GM21367 (cell line): ENCODE data around the gene ANKRD18A.
"Not testable (repeated sequence)": the region's sequence is repeated elsewhere in the genome, so short reads cannot be mapped to it uniquely, and the experiment has no call there.

Experiments
- ATAC-seq: cut with Tn5 transposase; IDR thresholded peaks from one replicate; pipeline ENCODE4 v1.9.1; 2021; ENCODE audit not compliant: unreplicated experiment

ANKRD18A gene

GRCh38 chr9:38629511-38629910 is 9.1 kb upstream of the ANKRD18A start:
- ATAC-seq: no peak

- ATAC-seq: no peak
These were observed 5.6 kb upstream of the ANKRD18A start for GRCh38 chr9:38626006-38626405.

- no peak for ATAC-seq
These were observed 2.6 kb upstream of the ANKRD18A start for GRCh38 chr9:38622951-38623350.

- ATAC-seq: no peak
These were observed 1.9 kb upstream of the ANKRD18A start for GRCh38 chr9:38622288-38622674.

GRCh38 chr9:38621434-38622287 is 1.3 kb upstream of the ANKRD18A start:
- ATAC-seq: no peak

GRCh38 chr9:38619556-38620447 is 594 bp downstream of the ANKRD18A start:
- no peak for ATAC-seq

GRCh38 chr9:38598029-38598745 is 22.2 kb downstream of the ANKRD18A start:
- ATAC-seq: not testable (repeated sequence)

- ATAC-seq: not testable (repeated sequence)
These were observed 25.3 kb downstream of the ANKRD18A start for GRCh38 chr9:38595117-38595516.

GRCh38 chr9:38591346-38592063 is 28.9 kb downstream of the ANKRD18A start:
- ATAC-seq: not testable (repeated sequence)

- not testable (repeated sequence) for ATAC-seq
These were observed 36.6 kb downstream of the ANKRD18A start for GRCh38 chr9:38583765-38584164.

- not testable (repeated sequence) for ATAC-seq
These were observed 40.3 kb downstream of the ANKRD18A start for GRCh38 chr9:38580112-38580511.

- ATAC-seq: not testable (repeated sequence)
These were observed 44.2 kb downstream of the ANKRD18A start for GRCh38 chr9:38576181-38576580.

- not testable (repeated sequence) for ATAC-seq
These were observed 54.3 kb downstream of the ANKRD18A start for GRCh38 chr9:38566048-38566447.

GRCh38 chr9:38565178-38565577 is 55.2 kb downstream of the ANKRD18A start:
- not testable (repeated sequence) for ATAC-seq

- ATAC-seq: not testable (repeated sequence)
These were observed 56.5 kb downstream of the ANKRD18A start for GRCh38 chr9:38563911-38564310.

- ATAC-seq: not testable (repeated sequence)
These were observed 59.3 kb downstream of the ANKRD18A start for GRCh38 chr9:38561134-38561533.

GRCh38 chr9:38559172-38559571 is 61.2 kb downstream of the ANKRD18A start:
- not testable (repeated sequence) for ATAC-seq

GRCh38 chr9:38557746-38558145 is 62.6 kb downstream of the ANKRD18A start:
- not testable (repeated sequence) for ATAC-seq

- not testable (repeated sequence) for ATAC-seq
These were observed 65.4 kb downstream of the ANKRD18A start for GRCh38 chr9:38554966-38555365.

- ATAC-seq: not testable (repeated sequence)
These were observed 67.4 kb downstream of the ANKRD18A start for GRCh38 chr9:38553019-38553418.
